Inflammatory macrophage treated with lipopolysaccharide for 4 hours (primary cell): Measurements from ENCODE around the gene PTGR3.
"Not testable (repeated sequence)": the region's sequence is repeated elsewhere in the genome, so short reads cannot be mapped to it uniquely, and the experiment has no call there.

Source experiments
- DNase-seq: peaks from one replicate; pipeline ENCODE4 v3.0.0-alpha.2; 2020

Gene PTGR3

DNA sequence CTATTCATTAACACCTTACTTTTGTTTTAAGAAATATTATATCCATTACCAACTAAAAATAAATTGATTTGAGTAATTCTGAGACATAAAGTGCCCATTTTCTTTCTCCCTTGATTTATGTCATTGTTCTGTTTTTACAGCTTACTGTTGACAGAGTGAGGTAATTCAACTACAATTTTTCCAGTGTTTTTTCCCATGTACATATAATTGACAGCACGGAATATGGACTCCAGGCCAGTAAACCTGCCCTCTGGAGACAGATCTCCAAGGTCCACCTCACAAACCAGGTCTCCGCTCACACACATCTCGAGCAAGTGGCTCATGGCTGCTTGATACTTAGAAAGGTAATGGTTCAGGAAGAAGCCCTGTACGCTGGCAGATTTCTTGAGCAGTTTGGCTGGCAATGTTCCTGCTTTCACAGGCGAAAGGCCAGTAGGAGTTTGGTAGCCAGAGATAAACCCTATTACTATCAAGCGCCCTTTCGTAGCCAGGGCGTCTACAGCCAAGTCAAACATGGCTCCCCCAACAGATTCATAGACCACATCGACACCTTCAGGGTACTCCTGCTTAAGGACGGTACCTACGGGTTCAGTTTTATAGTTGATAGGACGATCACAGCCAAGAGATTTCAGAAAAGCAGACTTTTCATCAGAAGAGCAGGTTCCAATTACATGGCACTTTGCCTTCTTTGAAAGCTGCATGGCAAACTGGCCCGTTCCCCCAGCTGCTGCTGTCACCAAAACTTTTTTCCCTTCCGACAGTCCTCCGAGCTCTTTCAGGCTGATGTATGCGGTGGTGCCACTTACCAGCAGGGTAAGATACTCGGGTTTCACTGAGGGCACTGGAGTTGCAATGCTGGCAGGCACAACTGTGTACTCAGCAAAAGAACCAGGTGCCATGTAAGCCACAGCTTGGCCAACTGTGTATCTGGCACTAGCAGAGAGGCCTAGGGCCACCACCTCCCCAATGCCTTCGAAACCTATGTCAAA lies 7.4 kb downstream of the PTGR3 start:
- DNase-seq: no peak

DNA sequence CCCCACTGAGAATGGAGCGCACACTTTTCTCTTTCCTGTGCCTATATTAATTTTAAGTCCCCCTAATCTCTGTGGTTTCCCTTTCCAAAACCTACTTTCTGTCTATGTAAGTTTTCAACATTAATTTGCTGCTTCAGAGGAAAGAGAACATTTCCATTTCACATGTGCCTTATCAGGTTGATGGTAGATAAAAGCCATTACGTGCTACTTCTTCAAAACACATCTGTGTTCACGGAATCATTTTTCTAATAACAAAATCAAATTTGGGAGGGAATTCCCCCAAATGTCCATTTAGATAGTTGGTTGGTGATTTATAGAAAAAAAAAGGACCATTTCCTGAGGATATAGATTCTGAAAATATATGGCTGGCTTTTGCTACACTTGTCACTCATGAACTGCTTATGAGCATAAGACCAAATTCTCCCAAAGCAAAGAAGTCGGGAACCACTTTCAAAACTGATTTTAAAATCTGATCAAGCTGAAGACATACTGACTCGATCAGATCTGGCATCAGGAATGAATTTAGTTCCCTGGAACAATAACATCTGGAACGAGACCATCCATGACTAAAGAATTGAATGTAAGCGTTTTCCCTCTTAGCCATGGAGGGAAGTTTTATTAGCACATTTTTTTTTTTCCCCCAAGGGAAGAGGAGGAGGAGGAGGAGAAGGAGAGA lies 8.2 kb downstream of the PTGR3 start:
- no peak for DNase-seq

DNA sequence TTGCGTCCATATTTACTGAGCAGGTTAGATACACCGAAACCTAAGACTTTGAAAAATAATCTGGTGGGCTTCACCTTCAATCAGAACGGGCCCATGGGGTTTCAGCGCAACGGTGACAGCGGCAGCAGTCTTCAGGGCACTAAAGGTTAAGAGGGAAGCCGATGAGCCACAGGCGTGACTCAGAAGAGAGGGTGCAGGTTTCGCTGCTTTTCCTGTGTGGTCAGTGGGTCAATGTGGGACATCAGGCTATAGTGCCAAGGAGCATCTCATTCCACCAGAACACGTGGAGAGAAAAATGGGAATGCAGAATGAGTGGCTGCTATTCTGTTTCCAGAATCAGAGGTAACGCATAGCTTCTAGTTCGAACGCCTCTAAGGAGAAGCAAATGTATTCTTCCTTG lies 8.9 kb downstream of the PTGR3 start:
- no peak for DNase-seq

DNA sequence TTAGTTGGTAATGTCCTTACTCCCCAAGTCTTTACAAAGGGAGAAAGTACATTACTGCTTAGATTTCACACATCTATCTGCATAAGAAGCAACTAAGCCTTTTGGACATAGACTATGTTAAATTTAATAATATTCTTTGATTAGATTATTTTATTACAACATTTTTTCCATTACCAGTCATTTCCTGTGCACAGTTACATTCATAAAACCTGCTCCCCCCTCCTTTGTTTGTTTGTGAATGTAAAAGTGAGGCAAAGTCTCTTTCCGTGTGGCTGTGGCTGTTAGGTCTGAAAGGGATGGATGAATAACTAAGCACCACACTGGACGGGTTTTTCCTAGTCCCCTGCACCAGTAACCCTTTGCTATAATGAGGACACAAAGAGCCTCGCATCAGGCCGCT lies 9.6 kb downstream of the PTGR3 start:
- DNase-seq: no peak

DNA sequence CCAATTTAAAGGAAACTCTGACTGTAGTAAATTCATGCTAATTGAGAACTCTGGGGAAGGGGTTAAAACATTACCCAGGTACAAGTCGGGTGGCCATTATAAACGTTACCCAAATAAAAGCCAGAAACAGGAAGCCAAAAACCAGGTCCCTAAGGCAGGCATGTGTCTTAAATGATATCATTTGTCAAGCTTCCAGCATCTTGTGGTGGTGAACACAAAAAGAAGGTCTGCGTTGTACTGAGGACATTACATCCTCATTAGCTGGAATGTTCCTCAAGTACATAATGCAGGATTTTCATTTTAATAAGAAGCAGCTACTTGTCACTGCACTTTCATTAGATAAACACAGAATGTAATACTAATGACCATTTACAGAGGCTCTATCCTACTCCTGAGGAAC lies 10.9 kb downstream of the PTGR3 start:
- DNase-seq: no peak

DNA sequence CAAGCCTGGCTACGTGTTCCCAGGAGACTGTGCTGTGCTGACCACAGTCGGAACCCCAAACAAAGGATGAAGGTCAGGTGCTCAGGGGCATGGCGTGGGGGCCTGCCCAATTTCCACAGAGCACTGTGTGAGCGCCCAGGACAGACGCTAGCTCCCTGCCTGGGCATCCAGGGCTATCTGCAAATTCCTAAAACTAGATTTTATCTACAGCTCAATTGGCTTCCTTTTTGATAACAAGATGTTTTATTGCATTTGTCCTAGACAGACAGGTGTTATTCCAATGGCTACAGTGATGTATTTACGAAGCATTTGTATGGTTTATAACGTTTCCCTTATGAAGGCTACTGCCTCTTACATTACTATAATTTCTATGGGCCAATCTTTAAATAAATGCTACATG lies 16.0 kb downstream of the PTGR3 start:
- DNase-seq: no peak

DNA sequence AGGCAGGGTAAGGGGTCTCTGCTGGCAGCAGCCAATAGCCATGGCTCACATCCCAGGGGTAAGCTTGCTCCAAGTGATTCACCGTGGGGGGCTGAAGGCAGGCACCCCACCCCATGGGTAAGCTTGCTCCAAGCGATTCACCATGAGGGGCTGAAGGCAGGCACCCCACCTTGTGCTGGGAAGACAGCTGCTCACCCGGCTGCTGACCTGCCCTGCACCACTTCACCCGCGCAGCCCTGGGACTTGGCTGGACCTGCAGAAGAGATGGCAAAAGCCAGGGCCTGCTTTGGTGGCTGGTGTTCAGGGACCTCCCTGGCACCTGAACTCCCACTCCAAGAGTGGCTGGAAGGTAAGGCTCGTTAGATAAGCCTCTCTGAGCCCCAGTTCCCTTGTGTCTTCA lies 19.2 kb downstream of the PTGR3 start:
- DNase-seq: no peak

DNA sequence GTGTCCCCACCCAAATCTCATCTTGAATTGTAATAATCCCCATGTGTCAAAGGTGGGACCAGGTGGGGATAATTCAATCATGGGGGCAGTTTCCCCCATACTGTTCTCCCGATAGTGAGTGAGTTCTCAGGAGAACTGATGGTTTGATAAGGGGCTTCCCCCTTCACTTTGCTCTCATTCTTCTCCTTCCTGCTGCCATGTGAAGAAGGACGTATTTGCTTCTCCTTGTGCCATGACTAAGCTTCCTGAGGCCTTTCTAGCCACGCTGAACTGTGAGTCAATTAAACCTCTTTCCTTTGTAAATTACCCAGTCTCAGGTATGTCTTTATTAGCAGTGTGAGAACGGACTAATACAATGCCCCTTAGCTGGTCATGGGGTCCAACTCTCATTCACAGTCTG lies 21.2 kb downstream of the PTGR3 start:
- DNase-seq: not testable (repeated sequence)

DNA sequence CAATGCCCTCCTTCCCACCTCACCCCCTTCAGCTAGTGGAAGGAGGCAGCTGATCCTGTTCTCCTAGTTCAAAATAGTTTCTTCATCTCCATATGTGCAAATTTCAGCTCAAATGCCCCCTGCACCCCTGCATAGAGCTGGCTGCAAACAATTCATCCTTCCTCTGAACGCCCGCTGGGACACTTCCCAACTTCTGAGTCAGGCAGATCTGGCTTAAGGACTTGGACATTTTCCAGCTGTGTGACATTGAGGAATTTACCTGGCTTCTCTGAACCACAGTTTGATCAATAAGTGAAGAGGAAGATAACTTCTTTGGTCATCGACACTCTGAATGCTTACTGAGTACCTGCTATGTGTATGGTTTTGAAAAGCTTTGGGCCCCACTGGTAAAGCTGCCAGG lies 23.5 kb downstream of the PTGR3 start:
- no peak for DNase-seq

DNA sequence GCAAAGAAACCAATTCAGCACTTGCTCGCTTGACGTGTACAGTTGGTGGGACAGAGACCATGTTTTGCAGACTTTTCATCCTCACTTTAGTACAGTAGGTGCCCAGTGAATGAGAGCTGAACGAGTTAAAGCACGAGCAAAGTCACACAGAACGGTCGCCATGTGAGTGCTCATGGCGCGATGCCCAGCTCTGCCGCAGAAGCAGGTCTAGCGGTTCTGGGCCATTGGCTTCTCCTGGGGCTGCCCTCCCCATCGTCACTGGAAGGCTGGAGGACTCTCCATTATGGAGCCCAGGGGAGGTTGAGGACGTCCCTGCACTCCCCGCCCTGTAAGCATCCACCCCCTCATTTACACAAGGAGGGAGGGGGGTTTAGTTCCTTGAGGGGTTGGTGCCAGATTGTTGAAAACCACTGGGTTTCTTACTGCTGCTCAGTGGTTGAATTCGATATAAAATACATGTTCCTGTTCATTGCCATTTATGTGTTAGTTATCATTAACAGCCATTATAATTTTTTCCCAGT lies 24.9 kb downstream of the PTGR3 start:
- DNase-seq: no peak

DNA sequence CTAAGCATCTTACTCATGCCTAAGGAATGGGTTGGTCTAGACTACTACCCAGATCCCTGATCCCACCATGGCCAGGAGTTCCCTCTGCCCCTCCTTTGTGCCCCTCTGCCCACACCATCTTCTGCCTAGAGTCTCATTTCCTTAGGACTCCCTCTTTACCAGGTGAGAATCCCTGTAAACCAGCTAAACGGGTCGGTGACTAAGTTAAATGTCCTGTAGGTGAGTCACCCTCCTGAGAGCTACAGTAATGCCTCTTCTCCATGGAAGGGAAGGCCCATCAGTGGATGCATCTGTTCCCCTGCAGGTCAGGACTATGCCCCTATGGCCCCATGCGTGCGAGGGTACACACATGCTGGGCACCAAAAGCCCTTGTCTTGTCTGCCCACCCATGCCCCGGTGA lies 25.4 kb downstream of the PTGR3 start:
- DNase-seq: no peak

DNA sequence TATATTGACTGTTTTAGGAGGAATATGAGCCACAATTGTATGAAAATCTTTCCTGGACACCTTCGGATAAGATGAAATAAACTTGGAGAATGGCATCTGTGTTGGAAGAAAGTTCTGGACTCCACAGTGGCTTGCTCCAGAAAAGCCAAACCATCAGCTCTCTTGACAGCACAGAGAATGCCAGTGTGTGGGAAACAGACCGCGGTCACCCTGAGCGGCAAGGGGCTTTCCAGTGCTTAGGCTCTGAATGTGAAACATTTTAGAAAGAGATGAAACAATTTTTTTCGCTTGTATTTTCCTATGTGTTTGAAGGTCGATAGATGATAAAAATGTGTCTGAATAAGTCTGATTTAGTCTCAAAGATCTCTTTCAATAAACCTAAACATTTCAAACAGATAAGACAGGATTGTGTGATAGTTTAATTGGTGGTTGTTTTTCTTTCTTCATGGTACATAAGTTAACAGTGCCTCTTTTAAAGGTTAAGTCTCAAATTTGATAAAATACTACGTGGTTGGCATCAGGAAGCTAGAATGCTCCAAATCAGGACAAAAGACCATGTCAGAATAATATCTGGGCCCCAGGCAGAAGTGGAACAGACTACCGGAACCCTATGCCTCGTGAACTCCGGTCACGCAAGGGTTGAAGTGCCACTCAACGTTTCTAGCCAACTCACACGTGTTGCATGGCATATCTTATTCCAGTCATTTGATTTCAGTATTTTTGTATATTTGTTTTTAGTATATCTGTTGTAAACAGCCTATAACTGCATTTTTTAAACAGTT lies 28.9 kb downstream of the PTGR3 start:
- no peak for DNase-seq

DNA sequence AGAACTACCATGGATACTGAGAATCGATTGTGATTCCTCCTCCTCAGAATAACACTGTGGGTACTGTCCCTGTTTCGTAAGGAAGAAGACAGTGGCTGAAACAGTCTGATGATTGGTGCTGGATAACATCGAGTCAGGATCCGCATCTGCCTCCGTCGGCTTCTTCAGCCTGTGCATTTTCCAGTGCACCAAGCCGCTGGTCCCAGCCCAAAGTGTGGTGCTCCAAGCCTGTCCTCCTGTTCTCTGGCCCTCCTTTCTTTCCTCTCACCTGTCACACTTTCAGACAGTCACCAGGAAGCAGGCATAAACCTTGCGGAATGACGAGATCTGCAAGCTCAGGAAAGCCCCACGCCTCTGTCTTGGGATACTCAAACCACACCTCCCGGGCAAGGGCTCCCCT lies 30.6 kb downstream of the PTGR3 start:
- DNase-seq: no peak

DNA sequence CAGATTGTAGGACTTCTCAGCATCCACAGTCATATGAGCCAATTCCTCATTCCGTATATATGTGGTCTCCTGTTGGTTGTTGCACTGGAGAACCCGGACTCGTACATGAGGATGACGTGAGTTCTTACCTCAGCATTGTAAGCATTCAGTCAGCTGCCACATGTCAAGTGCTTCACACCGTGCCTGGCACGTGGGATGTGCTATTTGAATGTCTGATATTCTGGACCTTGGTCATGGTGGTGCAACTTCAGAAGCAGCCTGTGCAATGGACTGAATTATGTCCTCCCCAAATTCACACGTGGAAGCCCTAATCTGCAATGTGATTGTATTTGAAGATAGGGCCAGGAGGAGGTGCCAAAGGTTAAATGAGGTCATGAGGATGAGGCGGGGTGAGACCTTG lies 32.1 kb downstream of the PTGR3 start:
- DNase-seq: no peak

DNA sequence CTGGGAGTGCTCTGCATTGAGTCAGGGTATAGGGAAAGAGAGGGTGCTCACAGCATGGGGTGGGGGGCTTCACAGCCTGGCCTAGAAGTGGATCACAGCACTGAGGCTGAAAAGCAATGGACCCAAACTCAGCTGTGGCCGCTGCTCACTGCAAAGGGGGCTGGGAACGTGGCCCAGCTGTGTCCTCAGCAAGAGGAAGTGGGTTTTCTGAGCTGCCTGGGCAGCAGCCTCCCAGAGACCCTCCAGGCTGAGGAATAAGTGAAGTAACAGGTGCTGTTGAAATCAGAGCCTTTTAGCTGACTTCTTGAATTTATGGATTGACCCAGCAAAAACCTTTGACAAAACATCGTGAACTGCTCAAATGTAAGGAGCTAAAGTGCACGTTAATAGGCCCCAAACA lies 35.2 kb downstream of the PTGR3 start:
- DNase-seq: no peak

DNA sequence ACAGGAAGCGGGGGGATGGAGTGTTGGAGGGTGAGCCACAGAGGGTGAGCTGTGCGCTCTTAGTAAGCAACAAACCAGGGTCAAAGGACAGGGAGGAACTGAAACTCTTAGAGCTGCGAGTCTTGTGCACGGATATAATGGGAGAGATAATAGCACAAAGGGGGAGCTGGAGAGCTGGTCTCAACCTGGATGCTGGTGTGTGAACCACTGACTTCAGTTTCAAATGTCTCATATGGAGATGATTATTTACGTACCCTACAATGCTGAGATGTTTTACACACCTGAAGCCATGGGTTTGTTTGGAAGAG lies 35.9 kb downstream of the PTGR3 start:
- peak; percentile 55 for DNase-seq

DNA sequence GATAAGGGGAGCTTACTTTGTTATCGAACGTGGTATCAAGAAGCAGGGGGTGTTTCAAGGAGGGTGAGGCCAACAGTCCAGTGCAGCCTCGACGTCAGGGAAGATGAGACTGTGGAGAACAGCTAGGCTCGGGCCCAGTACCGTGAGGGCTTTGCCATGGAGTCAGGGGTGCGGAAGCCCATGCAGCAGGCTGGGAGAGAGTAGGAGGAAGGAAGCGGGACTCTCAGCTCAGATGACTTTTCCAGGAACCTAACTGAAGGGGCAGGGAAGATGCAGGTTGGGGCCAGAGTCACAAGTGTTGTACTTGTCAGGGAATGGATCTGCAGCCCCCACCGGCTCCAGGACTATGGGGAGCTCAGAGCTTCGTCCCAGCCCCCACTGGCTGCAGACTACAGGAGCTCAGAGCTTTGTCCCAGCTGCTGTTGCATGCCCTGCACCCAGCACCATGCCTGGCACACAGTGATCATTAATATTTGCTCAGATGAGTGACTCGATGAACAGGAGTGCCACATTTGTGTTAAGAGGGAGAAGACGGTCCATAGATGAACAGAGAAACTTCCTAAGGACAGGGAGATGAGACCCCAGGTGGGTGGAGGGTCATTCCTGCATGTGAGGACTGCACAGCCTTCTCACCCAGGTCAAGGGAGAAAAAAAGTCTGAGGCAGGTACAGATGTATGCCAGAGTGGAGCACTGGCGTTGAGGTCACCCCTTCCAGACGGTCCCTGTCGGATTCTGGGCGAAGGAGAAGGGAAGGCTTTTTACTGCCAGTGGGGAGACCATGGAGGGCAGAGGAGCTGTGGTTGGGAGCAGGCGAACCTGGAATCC lies 36.4 kb downstream of the PTGR3 start:
- DNase-seq: no peak

DNA sequence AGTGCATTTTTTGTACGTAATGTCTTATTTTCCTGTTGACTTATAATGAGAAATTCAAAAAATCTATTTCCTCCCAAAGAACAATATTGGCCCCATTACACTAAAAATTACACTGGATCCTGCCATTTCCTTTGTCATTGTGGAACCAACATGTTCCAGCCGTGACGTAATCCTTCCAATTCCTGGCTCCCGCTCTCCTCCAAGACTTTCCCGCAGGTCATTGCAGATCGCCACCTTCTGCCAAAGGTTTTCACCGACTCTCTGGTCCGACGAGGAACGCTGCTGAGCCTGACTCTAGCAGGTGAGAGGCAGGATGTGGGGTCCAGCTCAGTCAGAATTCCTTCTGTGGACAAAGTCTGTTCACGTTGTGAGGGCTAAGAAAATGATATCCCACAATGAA lies 38.0 kb downstream of the PTGR3 start:
- DNase-seq: no peak

DNA sequence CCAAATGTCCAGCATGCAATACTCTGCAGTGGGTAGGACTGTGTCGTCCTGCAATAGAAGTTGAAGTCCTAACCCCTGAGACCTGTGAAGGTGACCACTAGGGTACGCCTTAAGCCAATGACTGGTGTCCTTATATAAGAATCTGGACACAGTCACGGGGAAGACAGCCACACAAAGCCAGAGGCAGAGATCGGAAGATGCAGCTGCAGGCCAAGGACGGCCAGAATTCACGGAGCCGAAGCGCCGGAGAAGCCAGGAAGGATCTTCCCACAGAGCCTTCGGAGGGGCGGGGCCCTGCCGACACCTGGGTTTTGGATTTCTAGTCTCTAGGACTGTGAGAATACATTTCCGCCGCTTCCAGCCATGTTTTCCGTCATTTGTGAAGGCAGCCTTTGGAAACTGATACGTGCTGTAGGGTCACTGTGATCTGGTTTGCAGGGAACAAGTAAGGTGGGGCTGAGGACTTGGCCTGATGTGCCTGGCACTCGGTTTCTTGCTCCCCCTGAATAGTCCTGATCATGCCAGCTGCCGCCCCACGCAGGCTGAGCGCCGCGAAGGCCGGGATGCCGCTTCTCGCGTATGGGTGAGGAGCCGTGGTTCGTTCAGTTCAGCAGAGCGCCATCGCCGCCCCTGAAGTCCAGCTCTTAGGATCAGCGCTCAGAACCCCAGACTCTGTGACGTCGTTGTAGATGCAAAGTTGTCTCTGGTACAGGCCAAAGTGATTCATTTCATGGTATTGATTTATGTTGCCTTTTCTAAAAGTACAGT lies 38.7 kb downstream of the PTGR3 start:
- DNase-seq: no peak

DNA sequence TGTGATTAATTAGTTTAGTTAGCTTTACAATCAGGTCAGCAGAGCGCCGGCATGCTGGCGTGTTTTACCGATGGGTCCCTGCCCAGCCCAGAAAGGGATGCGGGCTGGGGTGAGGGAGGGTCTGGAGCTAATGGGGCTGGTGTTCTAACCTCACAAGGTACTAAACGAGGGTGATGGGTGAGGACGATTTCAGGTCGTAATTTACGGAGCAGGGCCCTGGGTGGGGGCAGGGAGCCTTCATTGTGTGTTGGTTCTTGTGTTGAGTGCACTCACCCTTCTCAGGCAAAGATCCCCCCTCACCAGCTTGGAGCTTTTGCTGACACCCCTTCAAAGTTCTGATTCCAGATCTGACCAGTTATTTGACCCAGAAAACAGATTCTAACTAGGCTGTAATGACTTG lies 39.5 kb downstream of the PTGR3 start:
- no peak for DNase-seq

DNA sequence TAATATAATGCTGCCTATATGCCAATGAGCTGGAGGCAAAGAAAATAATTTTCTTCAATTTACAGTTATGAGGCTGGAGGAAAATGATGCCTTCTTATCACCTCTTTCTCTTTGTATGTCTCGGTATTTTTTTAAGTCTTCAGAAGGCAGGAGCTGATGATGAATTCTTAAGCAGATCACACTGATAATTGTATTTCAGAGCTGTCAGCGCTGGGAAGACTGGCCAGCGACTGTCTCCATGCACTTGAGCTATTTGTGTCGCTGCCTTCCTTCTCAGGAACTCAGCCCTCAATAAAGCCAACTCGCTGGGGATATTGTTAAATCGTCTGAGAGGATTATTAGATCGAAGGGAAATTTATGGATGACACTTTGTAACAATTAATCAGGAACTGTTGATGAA lies 40.3 kb downstream of the PTGR3 start:
- no peak for DNase-seq
